HCT116 (cell line): ENCODE data around the gene ITPR1. TPM values are rescaled to one million over a fixed set of nuclear protein-coding genes. Genes with fewer than 3 reads are reported as not detected.

ENCODE experiments used
- ATAC-seq: fragments of 200-7000 bp; cut with Tn5 transposase; 2 replicates; pipeline ENCODE4 v1.9.1; 2020; ENCODE audit warnings: mild to moderate bottlenecking, moderate library complexity
- BruUV-seq: library from RNA; stranded (reverse); fragments of 400-500 nt; replicated peaks from 2 replicates; lab custom pipeline; 2021; lab: Mats Ljungman, UMichigan
- CTCF ChIA-PET: fragments of 300-600 bp; sonication (Branson Sonifier 250); formaldehyde crosslinking; loops from one replicate; lab custom pipeline; 2021; ENCODE audit warnings: antibody characterized with exemption; lab: Charles Lee
- POLR2A ChIA-PET: fragments of 300-600, 350-600 bp; sonication (Branson Sonifier 250); formaldehyde crosslinking; loops from one replicate; lab custom pipeline; 2021; ENCODE audit warnings: antibody characterized with exemption; lab: Charles Lee
- RAD21 ChIA-PET, 2 experiments: fragments of 300-600 bp; sonication (Branson Sonifier 250); formaldehyde crosslinking; loops; one replicate each; lab custom pipeline; 2023; ENCODE audit warnings: low total read pairs in 2 of 2; ENCODE audit not compliant: uncharacterized antibody in 2 of 2, unreplicated experiment in 2 of 2, low non-redundant PET in 1 of 2; lab: Charles Lee
- DNase-seq: peaks from one replicate; pipeline ENCODE4 v3.0.0-alpha.2; 2010; ENCODE audit warnings: low read depth, low spot score
- H2AFZ ChIP-seq: fragments of 200-600 bp; shearing (Covaris generic), sonication (generic); 2 replicates; pipeline ENCODE4 v1.6.1; 2017; ENCODE audit warnings: low read depth, mixed run types, mixed read lengths, antibody characterized with exemption, low read length; ENCODE audit not compliant: poor library complexity, severe bottlenecking
- H3K27ac ChIP-seq: 2 replicates; pipeline ENCODE4 v1.5.1; 2012; ENCODE audit warnings: low read depth, low read length
- H3K27me3 ChIP-seq: fragments of 200-600 bp; sonication (generic); 2 replicates; pipeline ENCODE4 v1.6.1; 2016; ENCODE audit warnings: mixed run types, low read length, mixed read lengths; ENCODE audit not compliant: insufficient read depth
- H3K36me3 ChIP-seq, 2 experiments: fragments of 200-500 bp in 1 of 2; fragments of 200-600 bp in 1 of 2; sonication (Bioruptor generic) in 1 of 2; sonication (generic) in 1 of 2; 2 replicates each; pipeline versions ENCODE4 v1.5.1 to v1.6.1; 2014 to 2016; ENCODE audit warnings: low read length in 2 of 2, inconsistent platforms in 1 of 2, mixed read lengths in 1 of 2, mixed run types in 1 of 2; ENCODE audit not compliant: insufficient read depth in 2 of 2, control insufficient read depth in 1 of 2
- H3K4me1 ChIP-seq, 2 experiments: fragments of 200-600 bp in 1 of 2; sonication (generic) in 1 of 2; 2 replicates each; pipeline versions ENCODE4 v1.5.1 to v1.6.1; 2012 to 2017; ENCODE audit warnings: low read length in 2 of 2, inconsistent platforms in 1 of 2, mild to moderate bottlenecking in 1 of 2, mixed read lengths in 1 of 2, mixed run types in 1 of 2, moderate library complexity in 1 of 2; ENCODE audit not compliant: insufficient read depth in 2 of 2, control insufficient read depth in 1 of 2
- H3K4me2 ChIP-seq: fragments of 200-600 bp; sonication (generic); 2 replicates; pipeline ENCODE4 v1.6.1; 2017; ENCODE audit warnings: mixed run types, low read length, mixed read lengths
- H3K4me3 ChIP-seq, 2 experiments: fragments of 200-600 bp in 1 of 2; sonication (generic) in 1 of 2; replicated peaks in 1 of 2; 2 replicates each; pipeline ENCODE4 v1.5.1; 2011 to 2016; ENCODE audit warnings: low read length in 2 of 2, control low read depth in 1 of 2, low read depth in 1 of 2, mild to moderate bottlenecking in 1 of 2, mixed read lengths in 1 of 2, mixed run types in 1 of 2
- H3K79me2 ChIP-seq: fragments of 200-600 bp; sonication (generic); 2 replicates; pipeline ENCODE4 v1.6.1; 2017; ENCODE audit warnings: mild to moderate bottlenecking, mixed run types, low read length, moderate library complexity, mixed read lengths; ENCODE audit not compliant: insufficient read depth
- H3K9ac ChIP-seq: fragments of 200-600 bp; sonication (generic); 2 replicates; pipeline ENCODE4 v1.6.1; 2016; ENCODE audit warnings: low read length, mixed read lengths
- H3K9me2 ChIP-seq: fragments of 200-600 bp; sonication (generic), shearing (Covaris generic); 2 replicates; pipeline ENCODE4 v1.6.1; 2017; ENCODE audit warnings: mixed run types, mild to moderate bottlenecking, moderate library complexity; ENCODE audit not compliant: insufficient read depth
- H3K9me3 ChIP-seq, 2 experiments: fragments of 200-500 bp in 1 of 2; fragments of 200-600 bp in 1 of 2; sonication (Bioruptor generic) in 1 of 2; sonication (generic) in 1 of 2; 2 replicates each; pipeline ENCODE4 v1.6.1; 2014 to 2017; ENCODE audit warnings: low read length in 2 of 2, mixed read lengths in 2 of 2, inconsistent platforms in 1 of 2, low read depth in 1 of 2, mild to moderate bottlenecking in 1 of 2, mixed run types in 1 of 2, moderate library complexity in 1 of 2; ENCODE audit not compliant: control insufficient read depth in 1 of 2, insufficient read depth in 1 of 2
- H4K20me1 ChIP-seq: fragments of 200-600 bp; sonication (generic), shearing (Covaris generic); 2 replicates; pipeline ENCODE4 v1.6.1; 2017; ENCODE audit warnings: mixed run types, mild to moderate bottlenecking, moderate library complexity; ENCODE audit not compliant: insufficient read depth
- ELF1 ChIP-seq: IDR thresholded peaks from 2 replicates; pipeline ENCODE4 v1.6.1; 2012; ENCODE audit warnings: low read depth, borderline replicate concordance
- POLR2AphosphoS5 ChIP-seq: IDR thresholded peaks from 2 replicates; pipeline ENCODE4 v1.6.1; 2011; ENCODE audit warnings: mild to moderate bottlenecking, low read depth, low read length, moderate library complexity
- YY1 ChIP-seq: IDR thresholded peaks from 2 replicates; pipeline ENCODE4 v1.6.1; 2011; ENCODE audit warnings: low read length, low read depth, moderate library complexity, mild to moderate bottlenecking; ENCODE audit not compliant: insufficient replicate concordance; ENCODE audit errors: extremely low read depth
- ZNF274 ChIP-seq: fragments of 200-500 bp; sonication (Bioruptor generic); IDR thresholded peaks from 2 replicates; pipeline ENCODE4 v1.6.1; 2014; ENCODE audit warnings: mild to moderate bottlenecking, low read depth, low read length, inconsistent platforms
- intact Hi-C: fragments of 100-400 bp; cut with micrococcal nuclease; formaldehyde crosslinking; loops from 2 replicates; pipeline ENCODE4 v1.10.0; 2022
- total RNA-seq: library from RNA; stranded (reverse); gene quantifications from one replicate; pipeline ENCODE4 v1.2.1, GENCODE V29; 2021; ENCODE audit not compliant: unreplicated experiment
- TF ChIP-seq, protein P1 (sequence below): IDR thresholded peaks from 2 replicates; pipeline ENCODE4 v1.6.1; 2012
- TF ChIP-seq, protein P2 (sequence below), 3 experiments: fragments of 200-600 bp in 1 of 3; sonication (generic) in 1 of 3; IDR thresholded peaks in 2 of 3; conservative IDR thresholded peaks in 1 of 3; 2 replicates each; pipeline ENCODE4 v1.5.1; 2012 to 2017; ENCODE audit warnings: low read depth in 2 of 3, low read length in 2 of 3, antibody characterized with exemption in 1 of 3, borderline replicate concordance in 1 of 3, control low read depth in 1 of 3, mild to moderate bottlenecking in 1 of 3, mixed read lengths in 1 of 3, mixed run types in 1 of 3, moderate library complexity in 1 of 3; ENCODE audit not compliant: insufficient read depth in 1 of 3

The ITPR1 gene
- total RNA-seq, 1 experiment from 2014 or later, result 9.2 TPM

DNA sequence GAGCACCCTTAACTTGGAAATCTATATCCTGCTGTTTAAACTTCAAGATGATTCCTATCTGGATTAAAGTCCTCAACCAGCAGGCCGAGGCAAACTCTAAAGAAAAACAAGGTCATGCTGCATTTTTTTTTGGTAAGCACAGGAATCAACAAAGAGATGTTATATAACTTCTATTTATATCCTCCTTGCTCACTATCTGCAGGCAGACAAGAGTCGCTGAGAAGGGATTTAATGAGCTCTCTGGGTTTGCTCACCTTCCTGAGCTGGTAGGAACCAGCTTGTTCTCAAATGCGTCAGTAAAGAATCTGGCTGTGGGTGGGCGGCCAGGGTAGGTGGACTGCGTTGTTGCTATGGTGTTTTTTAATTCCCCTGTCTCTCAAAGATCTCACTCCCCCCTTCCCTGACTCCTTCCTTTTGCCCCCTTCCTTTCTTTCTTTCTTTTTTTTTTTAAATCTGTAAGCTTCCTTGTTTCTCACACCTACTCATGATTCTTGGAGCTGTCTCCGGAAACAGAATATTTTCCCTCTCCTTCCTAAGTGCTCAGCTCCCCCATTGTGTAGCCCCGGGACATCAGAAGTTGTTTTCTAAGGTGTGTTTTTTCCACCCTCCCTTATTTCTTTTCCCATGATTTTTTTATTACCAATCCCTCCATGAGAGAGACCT is 257.3 kb downstream of the ITPR1 start:
- ChIA-PET POLR2A (no interaction called here), RAD21 (interaction anchor here in 1 of 2 experiments (0.6 kb wide), 1 partner anchor 266 kb away, joined by 3 read pairs; no protein-coding TSS in a partner anchor), CTCF (no interaction called here)
- intact Hi-C loops, result no loop called here
- ATAC-seq (no peak), DNase-seq (no peak)
- no TSS peak for BruUV-seq
- no peak overlapping the region for H3K4me2 ChIP-seq
- H3K27me3 ChIP-seq, result no peaks in the 10 kb centered on the region; the same call in 1 of the 2 replicates
- H3K79me2 ChIP-seq, result no peaks in the 10 kb centered on the region
- no peaks in the 10 kb centered on the region for H3K4me1 ChIP-seq
- H3K9me2 ChIP-seq, result no peaks in the 10 kb centered on the region
- no peaks in the 10 kb centered on the region for H4K20me1 ChIP-seq
- H3K36me3 ChIP-seq, result no peaks in the 10 kb centered on the region
- TF ChIP-seq YY1 (no peak), POLR2AphosphoS5 (no peak), ELF1 (no peak), ZNF274 (no peak)
- TF ChIP-seq, protein P1, sequence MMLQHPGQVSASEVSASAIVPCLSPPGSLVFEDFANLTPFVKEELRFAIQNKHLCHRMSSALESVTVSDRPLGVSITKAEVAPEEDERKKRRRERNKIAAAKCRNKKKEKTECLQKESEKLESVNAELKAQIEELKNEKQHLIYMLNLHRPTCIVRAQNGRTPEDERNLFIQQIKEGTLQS, result no peak
- TF ChIP-seq, protein P2, sequence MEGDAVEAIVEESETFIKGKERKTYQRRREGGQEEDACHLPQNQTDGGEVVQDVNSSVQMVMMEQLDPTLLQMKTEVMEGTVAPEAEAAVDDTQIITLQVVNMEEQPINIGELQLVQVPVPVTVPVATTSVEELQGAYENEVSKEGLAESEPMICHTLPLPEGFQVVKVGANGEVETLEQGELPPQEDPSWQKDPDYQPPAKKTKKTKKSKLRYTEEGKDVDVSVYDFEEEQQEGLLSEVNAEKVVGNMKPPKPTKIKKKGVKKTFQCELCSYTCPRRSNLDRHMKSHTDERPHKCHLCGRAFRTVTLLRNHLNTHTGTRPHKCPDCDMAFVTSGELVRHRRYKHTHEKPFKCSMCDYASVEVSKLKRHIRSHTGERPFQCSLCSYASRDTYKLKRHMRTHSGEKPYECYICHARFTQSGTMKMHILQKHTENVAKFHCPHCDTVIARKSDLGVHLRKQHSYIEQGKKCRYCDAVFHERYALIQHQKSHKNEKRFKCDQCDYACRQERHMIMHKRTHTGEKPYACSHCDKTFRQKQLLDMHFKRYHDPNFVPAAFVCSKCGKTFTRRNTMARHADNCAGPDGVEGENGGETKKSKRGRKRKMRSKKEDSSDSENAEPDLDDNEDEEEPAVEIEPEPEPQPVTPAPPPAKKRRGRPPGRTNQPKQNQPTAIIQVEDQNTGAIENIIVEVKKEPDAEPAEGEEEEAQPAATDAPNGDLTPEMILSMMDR (IDR thresholded peaks at IDR 0.05 in 2 of 3, conservative IDR thresholded peaks at IDR 0.05 in 1 of 3; ENCODE audit: borderline replicate concordance in 1 of 3, insufficient read depth in 1 of 3, low read depth in 2 of 3, low read length in 2 of 3), result no peak
- no peak overlapping the region for H3K27ac ChIP-seq
- no peak overlapping the region for H2AFZ ChIP-seq
- no peak overlapping the region for H3K4me3 ChIP-seq
- no peak overlapping the region for H3K9ac ChIP-seq
- no peaks in the 10 kb centered on the region for H3K9me3 ChIP-seq
